ENCODE results near the gene TRIP11. TPM values are rescaled to one million over a fixed set of nuclear protein-coding genes. Genes with fewer than 3 reads are reported as not detected.

Gene TRIP11
- total RNA-seq, 1 experiment from 2014 or later, result 65.8 TPM

GRCh38 chr14:91968280-91968679 lies 71.6 kb downstream of the TRIP11 start:
- Mint-ChIP-seq H3K27ac (ENCODE audit: low read depth, unreplicated experiment) (no peak overlapping the region), H3K9me3 (ENCODE audit: unreplicated experiment) (no peaks in the 10 kb centered on the region), H3K4me1 (ENCODE audit: insufficient read depth, unreplicated experiment) (peaks cover 10% of the 10 kb centered on the region), H3K4me3 (ENCODE audit: unreplicated experiment) (no peak overlapping the region), H3K36me3 (ENCODE audit: insufficient read depth, unreplicated experiment) (peaks cover 52% of the 10 kb centered on the region), H3K27me3 (ENCODE audit: insufficient read depth, unreplicated experiment) (no peaks in the 10 kb centered on the region)
- no TSS peak for BruUV-seq (replicated peaks)
- ChIA-PET CTCF (no interaction called here), POLR2A (interaction anchor here (1.1 kb wide), 1 partner anchor 12 kb away, joined by 4 read pairs; no protein-coding TSS in a partner anchor)
- intact Hi-C loops (cut with micrococcal nuclease), result no loop called here
- TF ChIP-seq, protein P1, sequence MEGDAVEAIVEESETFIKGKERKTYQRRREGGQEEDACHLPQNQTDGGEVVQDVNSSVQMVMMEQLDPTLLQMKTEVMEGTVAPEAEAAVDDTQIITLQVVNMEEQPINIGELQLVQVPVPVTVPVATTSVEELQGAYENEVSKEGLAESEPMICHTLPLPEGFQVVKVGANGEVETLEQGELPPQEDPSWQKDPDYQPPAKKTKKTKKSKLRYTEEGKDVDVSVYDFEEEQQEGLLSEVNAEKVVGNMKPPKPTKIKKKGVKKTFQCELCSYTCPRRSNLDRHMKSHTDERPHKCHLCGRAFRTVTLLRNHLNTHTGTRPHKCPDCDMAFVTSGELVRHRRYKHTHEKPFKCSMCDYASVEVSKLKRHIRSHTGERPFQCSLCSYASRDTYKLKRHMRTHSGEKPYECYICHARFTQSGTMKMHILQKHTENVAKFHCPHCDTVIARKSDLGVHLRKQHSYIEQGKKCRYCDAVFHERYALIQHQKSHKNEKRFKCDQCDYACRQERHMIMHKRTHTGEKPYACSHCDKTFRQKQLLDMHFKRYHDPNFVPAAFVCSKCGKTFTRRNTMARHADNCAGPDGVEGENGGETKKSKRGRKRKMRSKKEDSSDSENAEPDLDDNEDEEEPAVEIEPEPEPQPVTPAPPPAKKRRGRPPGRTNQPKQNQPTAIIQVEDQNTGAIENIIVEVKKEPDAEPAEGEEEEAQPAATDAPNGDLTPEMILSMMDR (IDR thresholded peaks at IDR 0.05; ENCODE audit: unreplicated experiment), result no peak
- no peak for DNase-seq (ENCODE audit: unreplicated experiment)

GRCh38 chr14:91964724-91965123 lies 75.1 kb downstream of the TRIP11 start:
- Mint-ChIP-seq H3K36me3 (ENCODE audit: insufficient read depth, unreplicated experiment) (peaks cover 31% of the 10 kb centered on the region), H3K27me3 (ENCODE audit: insufficient read depth, unreplicated experiment) (no peaks in the 10 kb centered on the region), H3K9me3 (ENCODE audit: unreplicated experiment) (no peaks in the 10 kb centered on the region), H3K27ac (ENCODE audit: low read depth, unreplicated experiment) (peak overlapping the region; percentile 24), H3K4me3 (ENCODE audit: unreplicated experiment) (no peak overlapping the region), H3K4me1 (ENCODE audit: insufficient read depth, unreplicated experiment) (peaks cover 10% of the 10 kb centered on the region)
- POLR2A ChIA-PET, result interaction anchor here (0.7 to 1.5 kb wide), 4 partner anchors 7 to 1039 kb away, joined by 3 to 5 read pairs (median 3); no protein-coding TSS in a partner anchor
- BruUV-seq (replicated peaks), result no TSS peak
- CTCF ChIA-PET, result no interaction called here
- intact Hi-C loops (cut with micrococcal nuclease), result no loop called here
- TF ChIP-seq, protein P1 (IDR thresholded peaks at IDR 0.05; ENCODE audit: unreplicated experiment), result no peak
- DNase-seq (ENCODE audit: unreplicated experiment), result no peak

DNA sequence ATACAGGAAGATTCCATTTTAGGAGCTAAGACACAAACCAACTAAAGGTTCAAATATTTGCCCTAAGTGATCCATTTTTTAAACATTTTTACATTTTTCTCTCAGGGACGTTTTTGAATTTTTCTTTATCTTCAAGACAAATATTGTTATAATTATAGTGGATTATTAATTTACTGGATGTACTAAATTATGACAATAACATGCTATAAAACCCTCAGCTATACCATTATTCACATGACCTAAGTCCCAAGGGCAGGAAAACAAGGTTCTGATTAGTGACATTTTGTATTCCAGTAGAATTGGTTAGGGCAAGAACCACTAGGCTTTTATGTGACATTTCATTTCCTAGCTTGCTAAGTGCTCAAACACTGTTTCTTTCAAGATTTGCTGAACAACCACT lies 75.8 kb downstream of the TRIP11 start:
- peak overlapping the region; percentile 39 for H3K27ac Mint-ChIP-seq (ENCODE audit: low read depth, unreplicated experiment)
- TF ChIP-seq, protein P1 (IDR thresholded peaks at IDR 0.05; ENCODE audit: unreplicated experiment), result no peak
- no TSS peak for BruUV-seq (replicated peaks)
- no peak overlapping the region for H3K4me3 Mint-ChIP-seq (ENCODE audit: unreplicated experiment)
- no peak for DNase-seq (ENCODE audit: unreplicated experiment)
- ChIA-PET POLR2A (interaction anchor here (0.6 to 1.2 kb wide), 4 partner anchors 9 to 1242 kb away, joined by 3 read pairs; no protein-coding TSS in a partner anchor), CTCF (interaction anchor here (0.7 kb wide), 1 partner anchor 33 kb away, joined by 3 read pairs; no protein-coding TSS in a partner anchor)
- peaks cover 24% of the 10 kb centered on the region for H3K36me3 Mint-ChIP-seq (ENCODE audit: insufficient read depth, unreplicated experiment)
- H3K27me3 Mint-ChIP-seq (ENCODE audit: insufficient read depth, unreplicated experiment), result no peaks in the 10 kb centered on the region
- intact Hi-C loops (cut with micrococcal nuclease), result no loop called here
- no peaks in the 10 kb centered on the region for H3K9me3 Mint-ChIP-seq (ENCODE audit: unreplicated experiment)
- H3K4me1 Mint-ChIP-seq (ENCODE audit: insufficient read depth, unreplicated experiment), result peaks cover 10% of the 10 kb centered on the region

- TF ChIP-seq, protein P1 (IDR thresholded peaks at IDR 0.05; ENCODE audit: unreplicated experiment), result no peak
- ChIA-PET CTCF (no interaction called here), POLR2A (interaction anchor here (0.6 to 0.9 kb wide), 2 partner anchors 9 to 1242 kb away, joined by 3 read pairs; no protein-coding TSS in a partner anchor)
- peaks cover 19% of the 10 kb centered on the region for H3K36me3 Mint-ChIP-seq (ENCODE audit: insufficient read depth, unreplicated experiment)
- H3K4me3 Mint-ChIP-seq (ENCODE audit: unreplicated experiment), result no peak overlapping the region
- no peaks in the 10 kb centered on the region for H3K27me3 Mint-ChIP-seq (ENCODE audit: insufficient read depth, unreplicated experiment)
- peaks cover 10% of the 10 kb centered on the region for H3K4me1 Mint-ChIP-seq (ENCODE audit: insufficient read depth, unreplicated experiment)
- BruUV-seq (replicated peaks), result no TSS peak
- H3K27ac Mint-ChIP-seq (ENCODE audit: low read depth, unreplicated experiment), result peak overlapping the region; percentile 39
- intact Hi-C loops (cut with micrococcal nuclease), result no loop called here
- no peaks in the 10 kb centered on the region for H3K9me3 Mint-ChIP-seq (ENCODE audit: unreplicated experiment)
- DNase-seq (ENCODE audit: unreplicated experiment), result peak; percentile 42
Measured at GRCh38 chr14:91963465-91963864, 76.4 kb downstream of the TRIP11 start.

Data from MCF 10A (cell line).